GM23338 (cell line): ENCODE data around the gene PCBP3. TPM values are rescaled to one million over a fixed set of nuclear protein-coding genes. Genes with fewer than 3 reads are reported as not detected.

Experiments used
- ATAC-seq: fragments of 200-7000 bp; cut with Tn5 transposase; 3 replicates; pipeline ENCODE4 v1.9.1; 2020
- DNase-seq: peaks from one replicate; pipeline ENCODE4 v3.0.0-alpha.2; 2015; ENCODE audit warnings: low spot score
- H2AFZ ChIP-seq: fragments of 200-600 bp; sonication (generic); 2 replicates; pipeline ENCODE4 v1.8.0; 2016; ENCODE audit warnings: antibody characterized with exemption, mild to moderate bottlenecking, moderate library complexity
- H3F3A ChIP-seq: fragments of 200-600 bp; sonication (generic); replicated peaks from 2 replicates; pipeline ENCODE4 v1.8.0; 2017; ENCODE audit warnings: antibody characterized with exemption, mixed run types, low read depth
- H3K27ac ChIP-seq: fragments of 200-600 bp; sonication (generic); 2 replicates; pipeline ENCODE4 v1.6.1; 2016; ENCODE audit warnings: low read depth
- H3K27me3 ChIP-seq: fragments of 200-600 bp; sonication (generic); 2 replicates; pipeline ENCODE4 v1.8.0; 2016; ENCODE audit warnings: mild to moderate bottlenecking, mixed run types, moderate library complexity; ENCODE audit not compliant: insufficient read depth
- H3K36me3 ChIP-seq: fragments of 200-600 bp; sonication (generic); 2 replicates; pipeline ENCODE4 v1.8.0; 2016; ENCODE audit warnings: mild to moderate bottlenecking; ENCODE audit not compliant: insufficient read depth
- H3K4me1 ChIP-seq: fragments of 200-600 bp; sonication (generic); 2 replicates; pipeline ENCODE4 v1.8.0; 2016; ENCODE audit warnings: mild to moderate bottlenecking, moderate library complexity; ENCODE audit not compliant: insufficient read depth
- H3K4me2 ChIP-seq: fragments of 200-600 bp; sonication (generic); 2 replicates; pipeline ENCODE4 v1.7.1; 2017; ENCODE audit warnings: mixed run types
- H3K4me3 ChIP-seq: fragments of 200-600 bp; sonication (generic); 2 replicates; pipeline ENCODE4 v1.6.1; 2016; ENCODE audit warnings: mixed run types
- H3K79me2 ChIP-seq: fragments of 200-600 bp; sonication (generic); replicated peaks from 2 replicates; pipeline ENCODE4 v1.8.0; 2017; ENCODE audit warnings: mild to moderate bottlenecking; ENCODE audit not compliant: insufficient read depth
- H3K9me2 ChIP-seq: fragments of 200-600 bp; sonication (generic); 2 replicates; pipeline ENCODE4 v1.8.0; 2017; ENCODE audit not compliant: insufficient read depth
- H4K20me1 ChIP-seq: fragments of 200-600 bp; sonication (generic); replicated peaks from 2 replicates; pipeline ENCODE4 v1.8.0; 2017; ENCODE audit warnings: mild to moderate bottlenecking; ENCODE audit not compliant: insufficient read depth
- H3K27ac Mint-ChIP-seq: 2 replicates; pipeline ENCODE4 v1.8.0; 2020; ENCODE audit warnings: inconsistent platforms, mild to moderate bottlenecking, moderate library complexity, mixed read lengths
- H3K27me3 Mint-ChIP-seq: 3 replicates; pipeline ENCODE4 v1.8.0; 2022; ENCODE audit warnings: low read depth, mild to moderate bottlenecking, moderate library complexity, mixed read lengths, inconsistent platforms; ENCODE audit not compliant: insufficient read depth, poor library complexity
- H3K36me3 Mint-ChIP-seq: 3 replicates; pipeline ENCODE4 v1.8.0; 2021; ENCODE audit warnings: low read depth, mild to moderate bottlenecking, inconsistent platforms, moderate library complexity, mixed read lengths
- H3K4me1 Mint-ChIP-seq: 3 replicates; pipeline ENCODE4 v1.8.0; 2020; ENCODE audit warnings: mild to moderate bottlenecking, inconsistent platforms, mixed read lengths
- H3K4me3 Mint-ChIP-seq: 3 replicates; pipeline ENCODE4 v1.8.0; 2021; ENCODE audit warnings: moderate library complexity, mild to moderate bottlenecking, inconsistent platforms, mixed read lengths
- H3K9me3 Mint-ChIP-seq: 3 replicates; pipeline ENCODE4 v1.8.0; 2020; ENCODE audit warnings: moderate library complexity, mild to moderate bottlenecking, inconsistent platforms, mixed read lengths
- CREB1 ChIP-seq: fragments of 250-450 bp; sonication (Bioruptor Pico); IDR thresholded peaks from 2 replicates; pipeline ENCODE4 v1.5.0; 2020; ENCODE audit warnings: low read depth, mild to moderate bottlenecking, moderate library complexity
- EZH2 ChIP-seq: fragments of 200-600 bp; sonication (generic); IDR thresholded peaks from one replicate; pipeline ENCODE4 v1.8.0; 2017; ENCODE audit warnings: antibody characterized with exemption, mild to moderate bottlenecking, low read depth; ENCODE audit not compliant: unreplicated experiment
- JUNB ChIP-seq: IDR thresholded peaks from one replicate; pipeline ENCODE4 v1.6.1; 2016; ENCODE audit warnings: antibody characterized with exemption; ENCODE audit not compliant: unreplicated experiment
- NANOG ChIP-seq: IDR thresholded peaks from 2 replicates; pipeline ENCODE4 v1.6.1; 2016; ENCODE audit warnings: antibody characterized with exemption, borderline replicate concordance
- POLR2AphosphoS5 ChIP-seq: IDR thresholded peaks from 2 replicates; pipeline ENCODE4 v1.6.1; 2016; ENCODE audit warnings: antibody characterized with exemption, low read depth
- STAT1 ChIP-seq: IDR thresholded peaks from one replicate; pipeline ENCODE4 v1.6.1; 2016; ENCODE audit warnings: antibody characterized with exemption; ENCODE audit not compliant: unreplicated experiment
- ZNF114 ChIP-seq: fragments of 250-450 bp; sonication (Bioruptor Pico); IDR thresholded peaks from 2 replicates; pipeline ENCODE4 v1.5.0; 2020; ENCODE audit warnings: mild to moderate bottlenecking, moderate library complexity
- ZNF331 ChIP-seq: fragments of 250-450 bp; sonication (Bioruptor Pico); IDR thresholded peaks from 2 replicates; pipeline ENCODE4 v1.5.0; 2020; ENCODE audit warnings: low read depth, mild to moderate bottlenecking, moderate library complexity
- polyA plus RNA-seq: library from polyadenylated mRNA; unstranded; fragments of >200 nt; fragmentation: Nextera tagmentation; extraction: Ambion mirVana; gene quantifications from 2 replicates; pipeline ENCODE4 v1.2.1, GENCODE V29; 2016
- total RNA-seq: library from RNA; depleted of rRNA; stranded (reverse); fragments of >200 nt; shearing (Covaris generic); gene quantifications from 2 replicates; pipeline ENCODE4 v1.2.3, GENCODE V29; 2014
- TF ChIP-seq, protein P1 (sequence below), 2 experiments: fragments of 200-600 bp in 1 of 2; sonication (generic) in 1 of 2; conservative IDR thresholded peaks; 2 replicates each; pipeline versions ENCODE4 v1.5.1 to v1.6.1; 2016 to 2017; ENCODE audit warnings: antibody characterized with exemption in 2 of 2, low read depth in 2 of 2, mild to moderate bottlenecking in 2 of 2, moderate library complexity in 1 of 2
- TF ChIP-seq, protein P2 (sequence below): fragments of 250-450 bp; sonication (Bioruptor Pico); IDR thresholded peaks from 2 replicates; pipeline ENCODE4 v1.5.0; 2020; ENCODE audit warnings: mild to moderate bottlenecking, moderate library complexity

The PCBP3 gene
- total and polyA plus RNA-seq, 2 experiments from 2014 or later: 7.1 to 9.1 TPM

DNA sequence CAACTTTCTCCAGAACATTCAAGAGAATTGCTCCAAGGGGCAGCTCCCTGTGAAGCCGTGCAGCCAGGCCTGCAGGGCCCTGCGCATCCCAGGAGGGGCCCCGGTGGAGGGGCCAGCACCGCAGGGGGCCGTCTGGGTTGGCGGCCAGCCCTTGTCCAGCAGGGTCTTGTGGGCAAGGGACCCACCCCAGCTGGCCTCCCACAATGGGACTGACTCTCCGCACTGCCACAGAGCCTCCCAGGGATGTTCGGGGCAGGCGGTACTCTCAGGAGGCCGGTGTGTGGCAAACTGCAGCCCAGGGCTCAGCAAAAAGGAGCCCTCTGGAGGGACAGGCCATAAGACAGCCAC, 269.9 kb downstream of the PCBP3 start:
- Mint-ChIP-seq H3K36me3 (no peaks in the 10 kb centered on the region), H3K27me3 (peaks cover 9% of the 10 kb centered on the region), H3K9me3 (no peaks in the 10 kb centered on the region), H3K4me3 (no peak overlapping the region), H3K4me1 (no peaks in the 10 kb centered on the region), H3K27ac (no peak overlapping the region)
- no peaks in the 10 kb centered on the region for H3K27me3 ChIP-seq
- no peak for ATAC-seq
- H3K36me3 ChIP-seq: no peaks in the 10 kb centered on the region
- no peak overlapping the region for H3K4me3 ChIP-seq
- no peak overlapping the region for H3K4me2 ChIP-seq
- H3K79me2 ChIP-seq: no peaks in the 10 kb centered on the region
- H3F3A ChIP-seq: no peaks in the 10 kb centered on the region
- no peak for DNase-seq
- H3K9me2 ChIP-seq: no peaks in the 10 kb centered on the region
- no peaks in the 10 kb centered on the region for H4K20me1 ChIP-seq
- H3K27ac ChIP-seq: no peak overlapping the region
- H3K4me1 ChIP-seq: no peaks in the 10 kb centered on the region
- TF ChIP-seq POLR2AphosphoS5 (no peak), JUNB (no peak)
- H2AFZ ChIP-seq: no peak overlapping the region

DNA sequence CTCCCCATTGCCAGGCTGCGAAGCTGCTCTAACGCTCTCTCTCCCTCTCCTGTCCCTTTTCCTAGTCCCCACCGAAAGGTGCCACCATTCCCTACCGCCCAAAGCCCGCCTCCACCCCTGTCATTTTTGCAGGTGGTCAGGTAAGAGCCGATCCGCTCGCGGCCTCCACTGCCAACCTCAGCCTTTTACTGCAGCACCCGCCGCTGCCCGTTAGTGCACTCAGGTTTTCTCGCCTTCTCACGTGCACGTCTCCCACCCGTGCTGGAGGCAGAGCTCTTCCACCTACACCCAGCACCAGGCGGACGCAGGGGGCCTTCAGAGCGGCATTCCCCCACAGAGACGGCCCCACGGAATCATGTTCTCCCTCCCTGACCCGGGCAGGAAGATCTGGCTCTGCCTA, 270.4 kb downstream of the PCBP3 start:
- H3K4me2 ChIP-seq: no peak overlapping the region
- no peaks in the 10 kb centered on the region for H3K9me2 ChIP-seq
- peaks cover 5% of the 10 kb centered on the region for H3K27me3 Mint-ChIP-seq
- H4K20me1 ChIP-seq: no peaks in the 10 kb centered on the region
- no peak overlapping the region for H3K27ac Mint-ChIP-seq
- no peak overlapping the region for H3K4me3 Mint-ChIP-seq
- no peaks in the 10 kb centered on the region for H3K36me3 ChIP-seq
- no peaks in the 10 kb centered on the region for H3K36me3 Mint-ChIP-seq
- no peak for ATAC-seq
- DNase-seq: no peak
- H3K27me3 ChIP-seq: no peaks in the 10 kb centered on the region
- H3K79me2 ChIP-seq: no peaks in the 10 kb centered on the region
- no peak overlapping the region for H3K27ac ChIP-seq
- no peaks in the 10 kb centered on the region for H3F3A ChIP-seq
- H3K4me1 ChIP-seq: no peaks in the 10 kb centered on the region
- no peak for TF ChIP-seq NANOG
- H3K4me1 Mint-ChIP-seq: no peaks in the 10 kb centered on the region
- H2AFZ ChIP-seq: no peak overlapping the region
- H3K9me3 Mint-ChIP-seq: no peaks in the 10 kb centered on the region
- no peak overlapping the region for H3K4me3 ChIP-seq

DNA sequence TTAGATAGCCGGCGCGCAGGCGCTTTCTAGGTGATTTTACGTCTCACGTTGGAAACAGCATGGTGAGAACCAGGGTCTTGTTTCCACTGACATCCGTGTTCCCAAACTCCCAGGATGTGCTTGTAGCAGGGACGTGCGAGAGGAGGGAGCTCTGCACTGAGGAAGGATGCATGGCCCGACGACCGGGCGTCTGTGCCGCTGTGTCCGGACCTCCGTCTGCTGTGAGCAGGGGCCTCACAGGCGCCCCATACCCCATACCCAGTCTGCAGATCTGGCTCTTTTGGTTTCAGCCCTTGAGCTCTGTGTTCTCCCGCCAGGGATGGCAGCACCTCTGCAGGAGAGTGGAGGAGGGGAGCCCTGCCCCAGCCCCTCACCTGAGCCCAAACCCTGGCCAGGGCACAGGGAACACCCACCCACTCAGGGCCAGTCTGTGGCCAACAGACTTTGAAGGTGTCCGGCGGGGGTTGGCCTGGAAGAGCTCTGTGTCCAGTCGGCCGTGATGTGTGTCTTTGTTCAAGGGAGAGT, 270.9 kb downstream of the PCBP3 start:
- H3K4me1 ChIP-seq: no peaks in the 10 kb centered on the region
- no peaks in the 10 kb centered on the region for H3K79me2 ChIP-seq
- H3K27ac Mint-ChIP-seq: no peak overlapping the region
- no peak for DNase-seq
- no peaks in the 10 kb centered on the region for H3K9me2 ChIP-seq
- H2AFZ ChIP-seq: no peak overlapping the region
- H3K27ac ChIP-seq: no peak overlapping the region
- H3K27me3 Mint-ChIP-seq: peaks cover 5% of the 10 kb centered on the region
- H3K4me3 ChIP-seq: no peak overlapping the region
- H3K27me3 ChIP-seq: no peaks in the 10 kb centered on the region
- H3K4me2 ChIP-seq: no peak overlapping the region
- no peaks in the 10 kb centered on the region for H3K36me3 ChIP-seq
- H3F3A ChIP-seq: no peaks in the 10 kb centered on the region
- no peak overlapping the region for H3K4me3 Mint-ChIP-seq
- ATAC-seq: no peak; the same call in 2 of the 3 replicates
- H3K4me1 Mint-ChIP-seq: no peaks in the 10 kb centered on the region
- no peaks in the 10 kb centered on the region for H4K20me1 ChIP-seq
- H3K9me3 Mint-ChIP-seq: no peaks in the 10 kb centered on the region
- no peaks in the 10 kb centered on the region for H3K36me3 Mint-ChIP-seq
- TF ChIP-seq ZNF114 (CRISPR knock-in tag) (no peak), JUNB (no peak), ZNF331 (CRISPR knock-in tag) (no peak), EZH2 (no peak), POLR2AphosphoS5 (no peak), CREB1 (CRISPR knock-in tag) (no peak), STAT1 (no peak), NANOG (no peak)
- TF ChIP-seq, protein P1, sequence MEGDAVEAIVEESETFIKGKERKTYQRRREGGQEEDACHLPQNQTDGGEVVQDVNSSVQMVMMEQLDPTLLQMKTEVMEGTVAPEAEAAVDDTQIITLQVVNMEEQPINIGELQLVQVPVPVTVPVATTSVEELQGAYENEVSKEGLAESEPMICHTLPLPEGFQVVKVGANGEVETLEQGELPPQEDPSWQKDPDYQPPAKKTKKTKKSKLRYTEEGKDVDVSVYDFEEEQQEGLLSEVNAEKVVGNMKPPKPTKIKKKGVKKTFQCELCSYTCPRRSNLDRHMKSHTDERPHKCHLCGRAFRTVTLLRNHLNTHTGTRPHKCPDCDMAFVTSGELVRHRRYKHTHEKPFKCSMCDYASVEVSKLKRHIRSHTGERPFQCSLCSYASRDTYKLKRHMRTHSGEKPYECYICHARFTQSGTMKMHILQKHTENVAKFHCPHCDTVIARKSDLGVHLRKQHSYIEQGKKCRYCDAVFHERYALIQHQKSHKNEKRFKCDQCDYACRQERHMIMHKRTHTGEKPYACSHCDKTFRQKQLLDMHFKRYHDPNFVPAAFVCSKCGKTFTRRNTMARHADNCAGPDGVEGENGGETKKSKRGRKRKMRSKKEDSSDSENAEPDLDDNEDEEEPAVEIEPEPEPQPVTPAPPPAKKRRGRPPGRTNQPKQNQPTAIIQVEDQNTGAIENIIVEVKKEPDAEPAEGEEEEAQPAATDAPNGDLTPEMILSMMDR (conservative IDR thresholded peaks at IDR 0.05; ENCODE audit: low read depth in 2 of 2): no peak
- TF ChIP-seq, protein P2, sequence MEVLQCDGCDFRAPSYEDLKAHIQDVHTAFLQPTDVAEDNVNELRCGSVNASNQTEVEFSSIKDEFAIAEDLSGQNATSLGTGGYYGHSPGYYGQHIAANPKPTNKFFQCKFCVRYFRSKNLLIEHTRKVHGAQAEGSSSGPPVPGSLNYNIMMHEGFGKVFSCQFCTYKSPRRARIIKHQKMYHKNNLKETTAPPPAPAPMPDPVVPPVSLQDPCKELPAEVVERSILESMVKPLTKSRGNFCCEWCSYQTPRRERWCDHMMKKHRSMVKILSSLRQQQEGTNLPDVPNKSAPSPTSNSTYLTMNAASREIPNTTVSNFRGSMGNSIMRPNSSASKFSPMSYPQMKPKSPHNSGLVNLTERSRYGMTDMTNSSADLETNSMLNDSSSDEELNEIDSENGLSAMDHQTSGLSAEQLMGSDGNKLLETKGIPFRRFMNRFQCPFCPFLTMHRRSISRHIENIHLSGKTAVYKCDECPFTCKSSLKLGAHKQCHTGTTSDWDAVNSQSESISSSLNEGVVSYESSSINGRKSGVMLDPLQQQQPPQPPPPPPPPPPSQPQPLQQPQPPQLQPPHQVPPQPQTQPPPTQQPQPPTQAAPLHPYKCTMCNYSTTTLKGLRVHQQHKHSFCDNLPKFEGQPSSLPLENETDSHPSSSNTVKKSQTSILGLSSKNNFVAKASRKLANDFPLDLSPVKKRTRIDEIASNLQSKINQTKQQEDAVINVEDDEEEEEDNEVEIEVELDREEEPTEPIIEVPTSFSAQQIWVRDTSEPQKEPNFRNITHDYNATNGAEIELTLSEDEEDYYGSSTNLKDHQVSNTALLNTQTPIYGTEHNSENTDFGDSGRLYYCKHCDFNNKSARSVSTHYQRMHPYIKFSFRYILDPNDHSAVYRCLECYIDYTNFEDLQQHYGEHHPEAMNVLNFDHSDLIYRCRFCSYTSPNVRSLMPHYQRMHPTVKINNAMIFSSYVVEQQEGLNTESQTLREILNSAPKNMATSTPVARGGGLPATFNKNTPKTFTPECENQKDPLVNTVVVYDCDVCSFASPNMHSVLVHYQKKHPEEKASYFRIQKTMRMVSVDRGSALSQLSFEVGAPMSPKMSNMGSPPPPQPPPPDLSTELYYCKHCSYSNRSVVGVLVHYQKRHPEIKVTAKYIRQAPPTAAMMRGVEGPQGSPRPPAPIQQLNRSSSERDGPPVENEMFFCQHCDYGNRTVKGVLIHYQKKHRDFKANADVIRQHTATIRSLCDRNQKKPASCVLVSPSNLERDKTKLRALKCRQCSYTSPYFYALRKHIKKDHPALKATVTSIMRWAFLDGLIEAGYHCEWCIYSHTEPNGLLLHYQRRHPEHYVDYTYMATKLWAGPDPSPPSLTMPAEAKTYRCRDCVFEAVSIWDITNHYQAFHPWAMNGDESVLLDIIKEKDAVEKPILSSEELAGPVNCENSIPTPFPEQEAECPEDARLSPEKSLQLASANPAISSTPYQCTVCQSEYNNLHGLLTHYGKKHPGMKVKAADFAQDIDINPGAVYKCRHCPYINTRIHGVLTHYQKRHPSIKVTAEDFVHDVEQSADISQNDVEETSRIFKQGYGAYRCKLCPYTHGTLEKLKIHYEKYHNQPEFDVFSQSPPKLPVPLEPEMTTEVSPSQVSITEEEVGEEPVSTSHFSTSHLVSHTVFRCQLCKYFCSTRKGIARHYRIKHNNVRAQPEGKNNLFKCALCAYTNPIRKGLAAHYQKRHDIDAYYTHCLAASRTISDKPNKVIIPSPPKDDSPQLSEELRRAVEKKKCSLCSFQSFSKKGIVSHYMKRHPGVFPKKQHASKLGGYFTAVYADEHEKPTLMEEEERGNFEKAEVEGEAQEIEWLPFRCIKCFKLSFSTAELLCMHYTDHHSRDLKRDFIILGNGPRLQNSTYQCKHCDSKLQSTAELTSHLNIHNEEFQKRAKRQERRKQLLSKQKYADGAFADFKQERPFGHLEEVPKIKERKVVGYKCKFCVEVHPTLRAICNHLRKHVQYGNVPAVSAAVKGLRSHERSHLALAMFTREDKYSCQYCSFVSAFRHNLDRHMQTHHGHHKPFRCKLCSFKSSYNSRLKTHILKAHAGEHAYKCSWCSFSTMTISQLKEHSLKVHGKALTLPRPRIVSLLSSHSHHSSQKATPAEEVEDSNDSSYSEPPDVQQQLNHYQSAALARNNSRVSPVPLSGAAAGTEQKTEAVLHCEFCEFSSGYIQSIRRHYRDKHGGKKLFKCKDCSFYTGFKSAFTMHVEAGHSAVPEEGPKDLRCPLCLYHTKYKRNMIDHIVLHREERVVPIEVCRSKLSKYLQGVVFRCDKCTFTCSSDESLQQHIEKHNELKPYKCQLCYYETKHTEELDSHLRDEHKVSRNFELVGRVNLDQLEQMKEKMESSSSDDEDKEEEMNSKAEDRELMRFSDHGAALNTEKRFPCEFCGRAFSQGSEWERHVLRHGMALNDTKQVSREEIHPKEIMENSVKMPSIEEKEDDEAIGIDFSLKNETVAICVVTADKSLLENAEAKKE: no peak
